Gastrocnemius medialis (tissue), 4 donors: Measurements from ENCODE around the gene SLC5A12.

Experiments
- POLR2A ChIP-seq, 2 donors: fragments of 450-650 bp; IDR thresholded peaks; one replicate each; pipeline ENCODE4 v1.6.1; 2017; ENCODE audit warnings: antibody characterized with exemption in 2 of 2, mild to moderate bottlenecking in 2 of 2, moderate library complexity in 2 of 2
- TF ChIP-seq, protein P1 (sequence below), 5 experiments: fragments of 450-650 bp in 3 of 5; fragments of 200-600 bp in 2 of 5; sonication (generic) in 2 of 5; IDR thresholded peaks in 4 of 5; conservative IDR thresholded peaks in 1 of 5; 1 replicate in 4 of 5; 2 replicates in 1 of 5; pipeline ENCODE4 v1.5.1; 2016 to 2019; ENCODE audit warnings: antibody characterized with exemption in 5 of 5, mild to moderate bottlenecking in 3 of 5, moderate library complexity in 3 of 5

DNA sequence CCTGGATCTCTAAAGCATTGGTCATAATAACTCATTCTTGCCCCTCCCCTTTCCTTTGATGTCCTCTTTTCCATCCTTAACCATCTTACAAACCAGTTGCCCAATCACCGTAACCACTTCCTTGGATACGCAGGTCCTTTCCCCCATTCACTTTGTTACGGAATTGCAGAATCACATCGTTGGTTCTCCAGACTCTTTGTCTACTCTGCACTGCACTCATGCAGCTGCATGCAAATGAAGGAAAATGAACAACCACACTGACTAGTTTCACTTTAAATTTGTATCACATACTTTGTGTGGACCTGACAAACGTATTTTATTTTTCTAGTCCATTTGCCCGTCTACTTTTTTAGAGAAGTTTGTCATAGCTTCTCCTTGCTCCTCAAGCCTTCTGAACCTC, 69.9 kb downstream of the SLC5A12 start:
- TF ChIP-seq, protein P1, sequence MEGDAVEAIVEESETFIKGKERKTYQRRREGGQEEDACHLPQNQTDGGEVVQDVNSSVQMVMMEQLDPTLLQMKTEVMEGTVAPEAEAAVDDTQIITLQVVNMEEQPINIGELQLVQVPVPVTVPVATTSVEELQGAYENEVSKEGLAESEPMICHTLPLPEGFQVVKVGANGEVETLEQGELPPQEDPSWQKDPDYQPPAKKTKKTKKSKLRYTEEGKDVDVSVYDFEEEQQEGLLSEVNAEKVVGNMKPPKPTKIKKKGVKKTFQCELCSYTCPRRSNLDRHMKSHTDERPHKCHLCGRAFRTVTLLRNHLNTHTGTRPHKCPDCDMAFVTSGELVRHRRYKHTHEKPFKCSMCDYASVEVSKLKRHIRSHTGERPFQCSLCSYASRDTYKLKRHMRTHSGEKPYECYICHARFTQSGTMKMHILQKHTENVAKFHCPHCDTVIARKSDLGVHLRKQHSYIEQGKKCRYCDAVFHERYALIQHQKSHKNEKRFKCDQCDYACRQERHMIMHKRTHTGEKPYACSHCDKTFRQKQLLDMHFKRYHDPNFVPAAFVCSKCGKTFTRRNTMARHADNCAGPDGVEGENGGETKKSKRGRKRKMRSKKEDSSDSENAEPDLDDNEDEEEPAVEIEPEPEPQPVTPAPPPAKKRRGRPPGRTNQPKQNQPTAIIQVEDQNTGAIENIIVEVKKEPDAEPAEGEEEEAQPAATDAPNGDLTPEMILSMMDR (IDR thresholded peaks at IDR 0.05 in 4 of 5, conservative IDR thresholded peaks at IDR 0.05 in 1 of 5), result no peak
- no peak for TF ChIP-seq POLR2A (IDR thresholded peaks at IDR 0.05)
